Measurements from ENCODE around the gene SYNE4. TPM values are rescaled to one million over a fixed set of nuclear protein-coding genes. Genes with fewer than 3 reads are reported as not detected.

Gene SYNE4
- total and polyA plus RNA-seq, 9 of the 15 experiments (the other 6 are each of a cell fraction or from before 2014, with no cell fraction given) = 0.03 to 0.65 (median 0.29) TPM

DNA sequence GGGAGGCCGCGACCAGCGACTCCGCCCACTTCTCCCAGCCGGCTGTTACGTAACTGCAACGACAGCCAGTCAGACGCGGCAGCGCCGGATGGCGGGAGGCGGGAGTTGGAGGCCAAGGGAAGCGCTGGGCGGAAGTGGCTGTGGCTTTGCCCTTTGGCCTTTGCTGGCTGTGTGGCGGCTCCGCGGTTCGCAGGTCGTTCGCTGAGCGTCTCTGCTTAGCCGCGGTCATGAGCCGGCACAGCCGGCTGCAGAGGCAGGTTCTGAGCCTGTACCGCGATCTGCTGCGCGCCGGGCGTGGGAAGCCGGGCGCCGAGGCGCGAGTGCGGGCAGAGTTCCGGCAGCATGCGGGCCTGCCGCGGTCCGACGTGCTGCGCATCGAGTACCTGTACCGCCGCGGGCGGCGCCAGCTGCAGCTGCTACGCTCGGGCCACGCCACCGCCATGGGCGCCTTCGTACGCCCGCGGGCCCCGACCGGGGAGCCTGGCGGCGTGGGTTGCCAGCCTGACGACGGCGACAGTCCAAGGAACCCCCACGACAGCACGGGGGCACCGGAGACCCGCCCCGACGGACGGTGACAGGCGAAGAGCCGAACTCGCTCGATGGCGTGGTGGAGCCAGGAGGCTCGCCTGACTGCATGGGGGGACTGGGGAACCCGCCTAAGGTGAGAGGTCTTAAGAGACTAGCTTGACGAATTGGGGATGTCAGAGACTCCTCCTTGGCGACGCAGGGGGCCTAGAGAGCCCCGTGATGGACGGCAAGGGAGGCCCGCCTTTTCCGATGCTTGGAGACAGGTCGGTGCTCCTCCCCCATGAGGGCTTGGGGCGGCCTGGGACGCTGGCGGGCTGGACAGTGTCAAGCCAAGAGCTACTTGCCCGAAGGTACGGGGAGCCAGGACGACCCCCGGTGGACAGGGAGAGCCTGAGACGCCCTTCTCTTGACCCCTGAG is 13.3 kb downstream of the SYNE4 start, which contains the start of gene SDHAF1 (continued):
- TF ChIP-seq POLR2B (IDR thresholded peaks at IDR 0.05; ENCODE audit: low read depth, partially characterized antibody) = peak; percentile 69
- peak; percentile 6 to 19 (median 15) for TF ChIP-seq YY1 (IDR thresholded peaks at IDR 0.05; ENCODE audit: borderline replicate concordance in 1 of 3, control insufficient read depth in 1 of 3, extremely low read depth in 1 of 3, insufficient read depth in 3 of 3, insufficient read length in 1 of 3, insufficient replicate concordance in 2 of 3, low read depth in 1 of 3, low read length in 2 of 3)
- TF ChIP-seq POLR2A (conservative IDR thresholded peaks at IDR 0.05) = peak; percentile 88
- TF ChIP-seq SREBF2 (CRISPR knock-in tag; IDR thresholded peaks at IDR 0.05) = no peak
- TF ChIP-seq THRAP3 (IDR thresholded peaks at IDR 0.05; ENCODE audit: borderline replicate concordance) = no peak
- TF ChIP-seq SMC3 (conservative IDR thresholded peaks at IDR 0.05; ENCODE audit: insufficient read depth, low read depth, low read length) = no peak
- TF ChIP-seq, protein P1, sequence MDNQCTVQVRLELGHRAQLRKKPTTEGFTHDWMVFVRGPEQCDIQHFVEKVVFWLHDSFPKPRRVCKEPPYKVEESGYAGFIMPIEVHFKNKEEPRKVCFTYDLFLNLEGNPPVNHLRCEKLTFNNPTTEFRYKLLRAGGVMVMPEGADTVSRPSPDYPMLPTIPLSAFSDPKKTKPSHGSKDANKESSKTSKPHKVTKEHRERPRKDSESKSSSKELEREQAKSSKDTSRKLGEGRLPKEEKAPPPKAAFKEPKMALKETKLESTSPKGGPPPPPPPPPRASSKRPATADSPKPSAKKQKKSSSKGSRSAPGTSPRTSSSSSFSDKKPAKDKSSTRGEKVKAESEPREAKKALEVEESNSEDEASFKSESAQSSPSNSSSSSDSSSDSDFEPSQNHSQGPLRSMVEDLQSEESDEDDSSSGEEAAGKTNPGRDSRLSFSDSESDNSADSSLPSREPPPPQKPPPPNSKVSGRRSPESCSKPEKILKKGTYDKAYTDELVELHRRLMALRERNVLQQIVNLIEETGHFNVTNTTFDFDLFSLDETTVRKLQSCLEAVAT (IDR thresholded peaks at IDR 0.05) = no peak
- no peak for TF ChIP-seq ZNF41 (CRISPR knock-in tag; conservative IDR thresholded peaks at IDR 0.05)
- TF ChIP-seq, protein P2, sequence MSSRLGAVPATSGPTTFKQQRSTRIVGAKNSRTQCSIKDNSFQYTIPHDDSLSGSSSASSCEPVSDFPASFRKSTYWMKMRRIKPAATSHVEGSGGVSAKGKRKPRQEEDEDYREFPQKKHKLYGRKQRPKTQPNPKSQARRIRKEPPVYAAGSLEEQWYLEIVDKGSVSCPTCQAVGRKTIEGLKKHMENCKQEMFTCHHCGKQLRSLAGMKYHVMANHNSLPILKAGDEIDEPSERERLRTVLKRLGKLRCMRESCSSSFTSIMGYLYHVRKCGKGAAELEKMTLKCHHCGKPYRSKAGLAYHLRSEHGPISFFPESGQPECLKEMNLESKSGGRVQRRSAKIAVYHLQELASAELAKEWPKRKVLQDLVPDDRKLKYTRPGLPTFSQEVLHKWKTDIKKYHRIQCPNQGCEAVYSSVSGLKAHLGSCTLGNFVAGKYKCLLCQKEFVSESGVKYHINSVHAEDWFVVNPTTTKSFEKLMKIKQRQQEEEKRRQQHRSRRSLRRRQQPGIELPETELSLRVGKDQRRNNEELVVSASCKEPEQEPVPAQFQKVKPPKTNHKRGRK (tag; IDR thresholded peaks at IDR 0.05) = no peak
- no peak for TF ChIP-seq SLC30A9 (CRISPR knock-in tag; IDR thresholded peaks at IDR 0.05)
- TF ChIP-seq, protein P3, sequence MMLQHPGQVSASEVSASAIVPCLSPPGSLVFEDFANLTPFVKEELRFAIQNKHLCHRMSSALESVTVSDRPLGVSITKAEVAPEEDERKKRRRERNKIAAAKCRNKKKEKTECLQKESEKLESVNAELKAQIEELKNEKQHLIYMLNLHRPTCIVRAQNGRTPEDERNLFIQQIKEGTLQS (IDR thresholded peaks at IDR 0.05) = peak; percentile 64
- TF ChIP-seq, protein P3 (CRISPR knock-in tag; conservative IDR thresholded peaks at IDR 0.05) = no peak

All from K562 (cell line).